GM19452 (cell line): ENCODE measurements around the gene SIX1.

Source experiments
- ATAC-seq: cut with Tn5 transposase; IDR thresholded peaks from one replicate; pipeline ENCODE4 v1.9.1; 2021; ENCODE audit not compliant: unreplicated experiment

The SIX1 gene

GRCh38 chr14:60648934-60649874, at the start of gene SIX1:
Gene SIX1, minus strand, starts transcription at chr14:60649477. Its CDS starts 288 bp downstream, at chr14:60649189.
- ATAC-seq, result peak; percentile 58

GRCh38 chr14:60695327-60695726, 46.0 kb upstream of the SIX1 start:
- ATAC-seq, result no peak

GRCh38 chr14:60691383-60692113, 42.3 kb upstream of the SIX1 start:
- ATAC-seq, result no peak

- ATAC-seq, result no peak
Measured at GRCh38 chr14:60686865-60687264, 37.6 kb upstream of the SIX1 start.

GRCh38 chr14:60684203-60684602, 34.9 kb upstream of the SIX1 start:
- ATAC-seq, result no peak

GRCh38 chr14:60681271-60681670, 32.0 kb upstream of the SIX1 start:
- no peak for ATAC-seq

GRCh38 chr14:60680511-60680910, 31.2 kb upstream of the SIX1 start:
- no peak for ATAC-seq

GRCh38 chr14:60679566-60680258, 30.4 kb upstream of the SIX1 start:
- ATAC-seq, result no peak

- no peak for ATAC-seq
Measured at GRCh38 chr14:60677701-60678100, 28.4 kb upstream of the SIX1 start.

GRCh38 chr14:60670989-60671388, 21.7 kb upstream of the SIX1 start:
- no peak for ATAC-seq

GRCh38 chr14:60668431-60669112, 19.3 kb upstream of the SIX1 start:
- no peak for ATAC-seq

GRCh38 chr14:60665177-60665550, 15.9 kb upstream of the SIX1 start:
- ATAC-seq, result no peak

- no peak for ATAC-seq
Measured at GRCh38 chr14:60662982-60663381, 13.7 kb upstream of the SIX1 start.

- no peak for ATAC-seq
Measured at GRCh38 chr14:60661721-60662120, 12.4 kb upstream of the SIX1 start.

GRCh38 chr14:60658909-60659585, 9.8 kb upstream of the SIX1 start:
- ATAC-seq, result no peak

GRCh38 chr14:60658211-60658690, 9.0 kb upstream of the SIX1 start:
- ATAC-seq, result no peak

GRCh38 chr14:60657456-60658210, 8.4 kb upstream of the SIX1 start:
- no peak for ATAC-seq

GRCh38 chr14:60656686-60657455, 7.6 kb upstream of the SIX1 start:
- peak; percentile 86 for ATAC-seq
